IMR-90 (cell line): ENCODE measurements around the gene HRAS. TPM values are rescaled to one million over a fixed set of nuclear protein-coding genes. Genes with fewer than 3 reads are reported as not detected.

Source experiments
- ATAC-seq: fragments of 200-7000 bp; cut with Tn5 transposase; 2 replicates; pipeline ENCODE4 v1.9.1; 2020; ENCODE audit warnings: low read depth, mild to moderate bottlenecking, moderate library complexity
- BruUV-seq: library from RNA; stranded (reverse); fragments of 400-500 nt; replicated peaks from 2 replicates; lab custom pipeline; 2021; lab: Mats Ljungman, UMichigan
- CTCF ChIA-PET: fragments of 300-600 bp; formaldehyde crosslinking; extraction: SDS; loops from one replicate; lab custom pipeline; 2021; ENCODE audit warnings: antibody characterized with exemption; lab: Yijun Ruan, JAX
- POLR2A ChIA-PET: fragments of 300-600 bp; sonication (Branson Sonifier 250); formaldehyde crosslinking; loops from one replicate; lab custom pipeline; 2022; ENCODE audit warnings: antibody characterized with exemption; ENCODE audit not compliant: unreplicated experiment; lab: Charles Lee
- DNase-seq: peaks from one replicate; pipeline ENCODE4 v3.0.0; 2013
- H2AFZ ChIP-seq: replicated peaks from 2 replicates; pipeline ENCODE3; 2013; ENCODE audit warnings: low read length, mild to moderate bottlenecking; ENCODE audit not compliant: poor library complexity
- H2AK5ac ChIP-seq: 2 replicates; pipeline ENCODE4 v1.6.1; 2013; ENCODE audit warnings: low read depth, low read length, inconsistent platforms
- H2AK9ac ChIP-seq: replicated peaks from 2 replicates; pipeline ENCODE3; 2013; ENCODE audit warnings: mild to moderate bottlenecking, low read depth, low read length, moderate library complexity; ENCODE audit not compliant: poor library complexity
- H2BK120ac ChIP-seq: 2 replicates; pipeline ENCODE4 v1.6.1; 2013; ENCODE audit warnings: low read depth, low read length, inconsistent platforms
- H2BK15ac ChIP-seq: 3 replicates; pipeline ENCODE4 v1.6.1; 2013; ENCODE audit warnings: low read depth, low read length, inconsistent platforms
- H2BK20ac ChIP-seq: 2 replicates; pipeline ENCODE4 v1.6.1; 2013; ENCODE audit warnings: low read depth, mild to moderate bottlenecking, inconsistent platforms, low read length, moderate library complexity
- H2BK5ac ChIP-seq: 2 replicates; pipeline ENCODE4 v1.6.1; 2013; ENCODE audit warnings: mild to moderate bottlenecking, low read depth, low read length, inconsistent platforms; ENCODE audit not compliant: poor library complexity, severe bottlenecking
- H3K14ac ChIP-seq: replicated peaks from 2 replicates; pipeline ENCODE4 v1.6.1; 2013; ENCODE audit warnings: low read depth, low read length, inconsistent platforms
- H3K18ac ChIP-seq: 2 replicates; pipeline ENCODE4 v1.6.1; 2013; ENCODE audit warnings: low read depth, low read length, control low read depth
- H3K23ac ChIP-seq: 2 replicates; pipeline ENCODE4 v1.6.1; 2013; ENCODE audit warnings: low read depth, low read length, inconsistent platforms
- H3K27ac ChIP-seq: 2 replicates; pipeline ENCODE4 v1.5.1; 2013; ENCODE audit warnings: mild to moderate bottlenecking, control low read depth, low read length; ENCODE audit not compliant: insufficient read depth
- H3K27me3 ChIP-seq: 2 replicates; pipeline ENCODE4 v1.6.1; 2013; ENCODE audit warnings: low read length; ENCODE audit not compliant: control insufficient read depth, insufficient read depth
- H3K36me3 ChIP-seq: 2 replicates; pipeline ENCODE4 v1.6.1; 2013; ENCODE audit warnings: low read length, mixed read lengths; ENCODE audit not compliant: control insufficient read depth, insufficient read depth
- H3K4ac ChIP-seq: 2 replicates; pipeline ENCODE4 v1.6.1; 2013; ENCODE audit warnings: low read depth, low read length, inconsistent platforms
- H3K4me1 ChIP-seq: 2 replicates; pipeline ENCODE4 v1.6.1; 2013; ENCODE audit warnings: low read length, mixed read lengths; ENCODE audit not compliant: control insufficient read depth, insufficient read depth
- H3K4me2 ChIP-seq: 2 replicates; pipeline ENCODE4 v1.6.1; 2013; ENCODE audit warnings: low read depth, mild to moderate bottlenecking, control low read depth, low read length, moderate library complexity
- H3K4me3 ChIP-seq: 2 replicates; pipeline ENCODE4 v1.5.1; 2013; ENCODE audit warnings: low read depth, mild to moderate bottlenecking, control low read depth, low read length, moderate library complexity; ENCODE audit not compliant: insufficient read depth
- H3K56ac ChIP-seq: 2 replicates; pipeline ENCODE4 v1.6.1; 2013; ENCODE audit warnings: low read length, inconsistent platforms; ENCODE audit not compliant: insufficient read depth; ENCODE audit errors: extremely low read depth
- H3K79me1 ChIP-seq, 2 experiments: 2 replicates each; pipeline ENCODE4 v1.6.1; 2013; ENCODE audit warnings: low read length in 2 of 2, inconsistent platforms in 1 of 2, low read depth in 1 of 2
- H3K9ac ChIP-seq: 2 replicates; pipeline ENCODE4 v1.6.1; 2013; ENCODE audit warnings: low read depth, low read length, control low read depth
- H3K9me1 ChIP-seq: 2 replicates; pipeline ENCODE4 v1.6.1; 2013; ENCODE audit warnings: low read length, inconsistent platforms; ENCODE audit not compliant: insufficient read depth
- H3K9me3 ChIP-seq: 2 replicates; pipeline ENCODE4 v1.6.1; 2013; ENCODE audit warnings: low read length; ENCODE audit not compliant: control insufficient read depth, insufficient read depth
- H4K20me1 ChIP-seq: 2 replicates; pipeline ENCODE4 v1.6.1; 2013; ENCODE audit warnings: low read length, inconsistent platforms; ENCODE audit not compliant: insufficient read depth
- H4K5ac ChIP-seq: 2 replicates; pipeline ENCODE4 v1.6.1; 2013; ENCODE audit warnings: mild to moderate bottlenecking, low read depth, low read length, control low read depth
- H4K8ac ChIP-seq, 2 experiments: 2 replicates each; pipeline ENCODE4 v1.6.1; 2013; ENCODE audit warnings: low read depth in 2 of 2, low read length in 2 of 2, control low read depth in 1 of 2, inconsistent platforms in 1 of 2
- H4K91ac ChIP-seq: 2 replicates; pipeline ENCODE4 v1.6.1; 2013; ENCODE audit warnings: low read depth, low read length, inconsistent platforms; ENCODE audit not compliant: insufficient read depth
- CHD1 ChIP-seq: IDR thresholded peaks from 2 replicates; pipeline ENCODE4 v1.6.1; 2012; ENCODE audit warnings: low read depth, low read length, improper control_type of control experiment
- MAZ ChIP-seq: IDR thresholded peaks from 2 replicates; pipeline ENCODE4 v1.6.1; 2012; ENCODE audit warnings: low read depth, mild to moderate bottlenecking, low read length, improper control_type of control experiment, moderate library complexity, borderline replicate concordance
- NFE2L2 ChIP-seq: fragments of 150-350 bp; IDR thresholded peaks from 2 replicates; pipeline ENCODE4 v1.6.1; 2016; ENCODE audit warnings: low read depth, mild to moderate bottlenecking, low read length
- WGBS, 2 experiments: methylation state at CpG; one replicate each; pipeline versions ENCODE4 v1.1.5 to v1.1.7; 2013; ENCODE audit warnings: missing lambda C conversion rate in 2 of 2; ENCODE audit not compliant: insufficient read length in 1 of 2; ENCODE audit errors: extremely low coverage in 2 of 2; 5-methylcytosine and 5-hydroxymethylcytosine counted together
- dilution Hi-C: fragments of 300-500 bp; cut with HindIII; formaldehyde crosslinking; loops from one replicate; pipeline ENCODE4 v1.14.3; 2018; ENCODE audit warnings: low sequenced_read_pairs; ENCODE audit not compliant: unreplicated experiment
- in situ Hi-C: fragments of 300-500 bp; cut with MboI; formaldehyde crosslinking; loops from 3 replicates; pipeline ENCODE4 v1.14.3; 2019; ENCODE audit warnings: low sequenced_read_pairs, inconsistent platforms, mixed read lengths
- intact Hi-C: fragments of 100-400 bp; cut with micrococcal nuclease; formaldehyde crosslinking; loops from 2 replicates; pipeline ENCODE4 v1.10.0; 2022
- polyA plus RNA-seq, 3 experiments: library from polyadenylated mRNA; depleted of rRNA; stranded (reverse); fragments of >200 nt; gene quantifications; 2 replicates each; pipeline ENCODE4 v1.2.3, GENCODE V29; 2012; ENCODE audit warnings: low replicate concordance in 1 of 3
- total RNA-seq: library from RNA; depleted of rRNA; stranded (reverse); fragments of >200 nt; gene quantifications from 2 replicates; pipeline ENCODE4 v1.2.3, GENCODE V29; 2012

HRAS gene
- total and polyA plus RNA-seq, 2 of the 4 experiments (the other 2 are of a cell fraction), result 108 to 123 TPM

DNA sequence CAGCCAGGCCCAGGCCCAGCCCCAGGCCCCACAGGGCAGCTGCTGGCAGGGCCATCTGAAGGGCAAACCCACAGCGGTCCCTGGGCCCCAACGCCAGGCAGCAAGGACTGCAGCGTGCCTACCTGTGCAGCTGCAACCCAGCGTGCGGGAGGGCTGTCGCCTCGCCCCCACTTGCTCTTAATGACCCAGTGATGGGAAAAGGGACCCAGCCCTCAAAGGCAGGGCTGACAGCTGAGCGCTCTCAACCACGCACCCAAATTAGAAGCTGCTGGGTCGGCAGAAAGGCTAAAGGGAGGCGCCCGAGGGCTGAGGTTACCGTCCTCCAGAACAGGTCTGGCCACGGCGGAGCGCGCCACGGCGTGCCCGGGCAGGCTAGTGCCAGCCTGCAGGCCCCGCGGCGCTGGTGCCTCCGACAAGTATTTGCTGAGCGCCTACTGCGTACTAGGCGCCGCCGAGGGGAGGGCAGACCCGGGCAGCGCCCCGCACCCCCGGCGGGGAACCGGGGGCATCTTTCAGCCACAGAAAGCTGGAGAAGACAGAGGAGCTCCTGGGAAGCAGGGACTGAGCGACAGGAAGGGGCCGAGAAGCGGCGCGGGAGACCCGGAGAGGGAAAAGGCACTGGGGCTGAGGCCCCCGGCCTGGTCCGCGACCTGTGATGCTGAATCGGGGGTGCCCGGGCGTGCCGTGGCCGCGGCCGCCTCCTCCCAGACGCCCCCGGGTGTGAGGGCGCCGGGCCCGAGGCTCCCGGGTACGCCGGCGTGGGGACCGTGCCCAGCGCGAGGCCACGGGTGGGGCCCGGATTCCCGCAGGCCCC lies 773 bp downstream of the HRAS start:
- POLR2A ChIA-PET, result no interaction called here

More for the DNA sequence above, 773 bp downstream of the HRAS start:
- no peak overlapping the region for H2BK20ac ChIP-seq
- H3K27me3 ChIP-seq, result no peaks in the 10 kb centered on the region
- peak overlapping the region; percentile 98 for H2AK9ac ChIP-seq
- no TSS peak for BruUV-seq
- H4K20me1 ChIP-seq, result peaks cover 17% of the 10 kb centered on the region
- H3K9me1 ChIP-seq, result peaks cover 3% of the 10 kb centered on the region; the same call in 1 of the 2 replicates
- peak overlapping the region; percentile 22 for H3K23ac ChIP-seq
- no peak overlapping the region for H4K5ac ChIP-seq
- no peak overlapping the region for H3K18ac ChIP-seq
- H2BK5ac ChIP-seq, result peak overlapping the region; percentile 35
- WGBS, 2 experiments, result 6% methylated on average over 39 of the region's 66 CpGs; no CpG with 5 or more reads in 1 of the 2 experiments
- H3K79me1 ChIP-seq, result peaks cover 3 to 26% of the 10 kb centered on the region in 2 experiments; a peak in 3 of 4 replicates
- H3K36me3 ChIP-seq, result peaks cover 23% of the 10 kb centered on the region; the same call in 1 of the 2 replicates
- dilution Hi-C loops, result no loop called here
- H3K14ac ChIP-seq, result peak overlapping the region; percentile 79; the same call in 1 of the 2 replicates
- peak overlapping the region; percentile 36 for H3K4ac ChIP-seq
- H3K4me1 ChIP-seq, result peaks cover 16% of the 10 kb centered on the region
- H4K8ac ChIP-seq, result peak overlapping the region in 1 of 2 experiments; percentile 63; a peak in 1 of 4 replicates
- no peaks in the 10 kb centered on the region for H3K9me3 ChIP-seq
- ATAC-seq (peak; percentile 5), DNase-seq (no peak)
- in situ Hi-C loops, result no loop called here
- H3K4me2 ChIP-seq, result peak overlapping the region; percentile 91
- H4K91ac ChIP-seq, result no peak overlapping the region; the same call in 1 of the 2 replicates
- H2BK15ac ChIP-seq, result no peak overlapping the region
- 0 out of 2 replicates have a peak overlapping the region, but pooled peaks have one; percentile 51 for H3K56ac ChIP-seq
- no peak for TF ChIP-seq NFE2L2
- TF ChIP-seq MAZ, result peak; percentile 7; the same call in 1 of the 2 replicates
- no peak for TF ChIP-seq CHD1
- CTCF ChIA-PET, result no interaction called here
- intact Hi-C loops, result no loop called here
- H2BK120ac ChIP-seq, result no peak overlapping the region
- peak overlapping the region; percentile 58; the same call in 1 of the 2 replicates for H2AK5ac ChIP-seq
- H2AFZ ChIP-seq, result peak overlapping the region; percentile 71
- peak overlapping the region; percentile 70 for H3K9ac ChIP-seq
- H3K27ac ChIP-seq, result peak overlapping the region; percentile 38; the same call in 1 of the 2 replicates
- peak overlapping the region; percentile 95 for H3K4me3 ChIP-seq
